Thoracic aorta (tissue), 2 donors: ENCODE data around the gene BPIFA3. TPM values are rescaled to one million over a fixed set of nuclear protein-coding genes. Genes with fewer than 3 reads are reported as not detected.

ENCODE experiments used
- ATAC-seq: fragments of 150-250 bp; one replicate; pipeline ENCODE4 v1.8.0; 2017; ENCODE audit warnings: low read depth; ENCODE audit not compliant: insufficient number of reproducible peaks, low FRiP score
- DNase-seq: peaks from one replicate; pipeline ENCODE4 v3.0.0-alpha.2; 2020; ENCODE audit warnings: low spot score
- H3K27ac ChIP-seq, 2 donors: fragments of 200-600 bp; sonication (generic); 1 replicate in 1 of 2; 2 replicates in 1 of 2; pipeline ENCODE4 v1.5.1; 2016; ENCODE audit warnings: mild to moderate bottlenecking in 2 of 2, moderate library complexity in 2 of 2
- H3K27me3 ChIP-seq: fragments of 200-600 bp; sonication (generic); replicated peaks from 2 replicates; pipeline ENCODE4 v1.6.0; 2016; ENCODE audit warnings: mild to moderate bottlenecking; ENCODE audit not compliant: insufficient read depth
- H3K36me3 ChIP-seq: fragments of 200-600 bp; sonication (generic); one replicate; pipeline ENCODE4 v1.5.1; 2016
- H3K4me1 ChIP-seq, 2 donors: fragments of 200-600 bp; sonication (generic); 1 replicate in 1 of 2; 2 replicates in 1 of 2; pipeline versions ENCODE4 v1.5.1 to v1.6.0; 2016; ENCODE audit warnings: low read depth in 2 of 2, mild to moderate bottlenecking in 1 of 2; ENCODE audit not compliant: control insufficient read depth in 1 of 2
- H3K4me3 ChIP-seq: fragments of 200-600 bp; sonication (generic); 2 replicates; pipeline ENCODE4 v1.5.1; 2016; ENCODE audit warnings: mild to moderate bottlenecking
- H3K9me3 ChIP-seq: fragments of 200-600 bp; sonication (generic); 2 replicates; pipeline ENCODE4 v1.5.1; 2016
- CTCF ChIP-seq: fragments of 200-600 bp; sonication (generic); IDR thresholded peaks from one replicate; pipeline ENCODE4 v1.5.1; 2019; ENCODE audit warnings: antibody characterized with exemption
- total RNA-seq, 2 donors: library from RNA; depleted of rRNA; stranded (reverse); fragments of >200 nt; gene quantifications; one replicate each; pipeline versions ENCODE4 v1.1.0 to v1.2.3, GENCODE V29; 2016

BPIFA3 gene
- total RNA-seq, 2 donors from 2014 or later = not detected

DNA sequence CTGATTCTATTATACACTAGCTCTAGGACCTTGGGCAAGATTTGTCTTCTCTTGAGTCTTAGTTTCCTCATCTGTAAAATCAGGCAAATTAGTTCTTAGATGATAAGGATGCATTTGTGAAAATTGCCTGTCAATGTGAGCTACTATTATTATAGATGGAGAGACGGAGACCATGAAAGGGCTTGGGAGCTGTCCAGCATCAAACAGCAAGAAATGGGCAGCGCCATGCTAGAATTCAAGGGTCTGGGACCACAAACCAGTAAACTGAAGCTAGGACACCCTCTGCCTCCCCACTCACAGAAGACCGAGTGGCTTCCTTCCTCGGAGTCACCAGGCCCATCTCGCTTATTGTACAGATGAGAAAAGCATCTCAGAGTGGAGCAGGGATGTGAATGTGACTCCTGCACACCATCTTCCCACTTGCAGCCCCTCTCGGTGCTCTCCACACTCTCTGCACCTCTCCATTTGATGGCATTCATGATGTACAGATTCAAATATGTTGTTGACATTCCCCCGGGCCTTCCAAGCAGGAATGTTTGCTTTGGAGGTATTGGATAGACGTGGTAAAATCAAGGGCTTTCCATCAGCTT, 24.1 kb upstream of the BPIFA3 start:
- Histone ChIP-seq H3K27ac (no peak overlapping the region), H3K4me1 (no peaks in the 10 kb centered on the region), H3K4me3 (no peak overlapping the region), H3K9me3 (no peaks in the 10 kb centered on the region), H3K27me3 (no peaks in the 10 kb centered on the region), H3K36me3 (no peaks in the 10 kb centered on the region)
- TF ChIP-seq CTCF = no peak
- DNase-seq = no peak
- ATAC-seq = no peak

DNA sequence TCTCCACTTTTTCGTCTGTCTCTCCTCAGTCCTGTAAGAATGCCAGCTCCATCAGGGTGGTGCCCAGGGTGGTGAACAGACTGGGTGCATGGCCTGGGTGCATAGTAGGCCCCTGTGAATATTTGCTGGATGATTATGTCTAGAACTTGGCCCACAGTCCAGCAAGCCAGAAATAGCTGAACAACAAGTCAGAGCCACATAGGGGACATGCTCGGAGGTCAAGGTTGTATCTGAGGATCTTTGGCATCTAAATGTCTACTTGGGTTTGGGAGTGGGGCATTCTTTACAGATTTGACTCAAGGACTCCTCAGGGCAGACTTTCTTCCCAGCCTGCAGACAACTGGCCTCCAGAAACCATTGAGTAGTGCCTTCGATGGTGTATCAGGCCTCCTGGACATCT, 18.1 kb upstream of the BPIFA3 start:
- H3K36me3 ChIP-seq = no peaks in the 10 kb centered on the region
- ATAC-seq = no peak
- no peak for TF ChIP-seq CTCF
- DNase-seq = no peak
- no peaks in the 10 kb centered on the region for H3K27me3 ChIP-seq
- no peaks in the 10 kb centered on the region for H3K4me1 ChIP-seq
- no peak overlapping the region for H3K4me3 ChIP-seq
- H3K9me3 ChIP-seq = no peaks in the 10 kb centered on the region
- no peak overlapping the region for H3K27ac ChIP-seq

- ATAC-seq = no peak
- Histone ChIP-seq H3K9me3 (no peaks in the 10 kb centered on the region), H3K27ac (no peak overlapping the region), H3K36me3 (no peaks in the 10 kb centered on the region), H3K4me3 (no peak overlapping the region), H3K27me3 (no peaks in the 10 kb centered on the region), H3K4me1 (no peaks in the 10 kb centered on the region)
- DNase-seq = no peak
- no peak for TF ChIP-seq CTCF
These were observed 14.7 kb upstream of the BPIFA3 start for GRCh38 chr20:33202451-33202850.

DNA sequence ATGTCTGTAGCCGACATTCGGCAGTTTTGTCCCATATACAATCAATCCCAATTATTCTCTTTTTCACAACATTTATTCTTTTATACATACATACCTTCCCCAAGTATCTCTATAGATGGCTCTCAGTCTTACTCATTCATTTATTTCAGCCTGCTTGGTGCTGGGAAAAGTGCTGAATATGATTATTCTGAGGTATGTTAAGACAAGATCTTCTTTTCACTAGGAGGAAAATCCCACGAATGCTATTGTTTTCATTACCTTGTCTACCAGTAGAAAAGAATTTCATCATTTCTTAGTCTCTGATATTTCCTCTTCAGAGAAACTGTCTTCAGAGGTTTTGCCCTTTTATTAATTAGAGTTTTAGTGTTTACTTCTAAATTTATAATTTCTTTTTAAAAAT, 13.7 kb upstream of the BPIFA3 start:
- no peak for TF ChIP-seq CTCF
- H3K27ac ChIP-seq = no peak overlapping the region
- H3K4me3 ChIP-seq = no peak overlapping the region
- H3K9me3 ChIP-seq = no peaks in the 10 kb centered on the region
- H3K36me3 ChIP-seq = no peaks in the 10 kb centered on the region
- no peak for DNase-seq
- no peaks in the 10 kb centered on the region for H3K27me3 ChIP-seq
- H3K4me1 ChIP-seq = no peaks in the 10 kb centered on the region
- ATAC-seq = no peak

DNA sequence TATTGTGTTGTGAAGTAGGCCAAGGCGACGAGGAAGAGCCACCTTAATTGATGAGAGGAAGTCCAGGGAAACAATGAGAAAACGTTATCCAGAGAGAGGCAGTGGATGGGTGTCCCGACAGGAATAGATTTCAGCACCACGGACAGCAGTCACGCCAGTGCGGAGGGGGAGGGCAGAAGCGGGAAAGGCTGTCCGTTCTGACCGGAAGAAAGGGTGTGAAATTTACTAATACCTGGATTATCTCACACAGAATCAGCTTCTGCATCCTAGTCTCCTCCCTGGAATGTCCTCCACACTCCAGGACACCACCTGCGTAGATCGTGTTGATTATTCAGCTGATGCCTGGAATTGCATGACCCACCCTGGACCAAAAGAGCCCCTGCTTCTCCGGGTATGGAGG, 7.4 kb upstream of the BPIFA3 start:
- Histone ChIP-seq H3K27ac (no peak overlapping the region), H3K4me1 (no peaks in the 10 kb centered on the region), H3K27me3 (no peaks in the 10 kb centered on the region), H3K36me3 (no peaks in the 10 kb centered on the region), H3K4me3 (no peak overlapping the region), H3K9me3 (no peaks in the 10 kb centered on the region)
- TF ChIP-seq CTCF = no peak
- ATAC-seq = no peak
- DNase-seq = no peak
